Neural crest cell (in vitro differentiated cells): Measurements from ENCODE around the gene WDR4. TPM values are rescaled to one million over a fixed set of nuclear protein-coding genes. Genes with fewer than 3 reads are reported as not detected.

Experiments used
- DNase-seq: peaks from one replicate; pipeline ENCODE4 v3.0.0; 2021; ENCODE audit warnings: low read depth, mixed read lengths, low spot score
- H3K27ac Mint-ChIP-seq: one replicate; pipeline ENCODE4 v1.8.0; 2021; ENCODE audit warnings: mild to moderate bottlenecking, mixed read lengths; ENCODE audit not compliant: unreplicated experiment
- H3K27me3 Mint-ChIP-seq: 2 replicates; pipeline ENCODE4 v1.8.0; 2021; ENCODE audit warnings: low read depth, mild to moderate bottlenecking, mixed read lengths
- H3K36me3 Mint-ChIP-seq: 2 replicates; pipeline ENCODE4 v1.8.0; 2021; ENCODE audit warnings: low read depth, mild to moderate bottlenecking, mixed read lengths
- H3K4me1 Mint-ChIP-seq: 2 replicates; pipeline ENCODE4 v1.8.0; 2021; ENCODE audit warnings: mixed read lengths
- H3K4me3 Mint-ChIP-seq: one replicate; pipeline ENCODE4 v1.8.0; 2021; ENCODE audit warnings: mild to moderate bottlenecking, mixed read lengths
- H3K9me3 Mint-ChIP-seq: 2 replicates; pipeline ENCODE4 v1.8.0; 2021; ENCODE audit warnings: mixed read lengths
- total RNA-seq: library from RNA; stranded (reverse); gene quantifications from 2 replicates; pipeline ENCODE4 v1.2.1, GENCODE V29; 2021
- TF ChIP-seq, protein P1 (sequence below): fragments of 200-600 bp; sonication (generic); conservative IDR thresholded peaks from 2 replicates; pipeline ENCODE4 v1.5.0; 2021; ENCODE audit warnings: antibody characterized with exemption, mild to moderate bottlenecking

WDR4 gene
- total RNA-seq, 1 donor from 2014 or later = 38.0 TPM

GRCh38 chr21:42868196-42868595, 11.1 kb downstream of the WDR4 start:
- Mint-ChIP-seq H3K36me3 (peaks cover 12% of the 10 kb centered on the region), H3K27me3 (no peaks in the 10 kb centered on the region)

DNA sequence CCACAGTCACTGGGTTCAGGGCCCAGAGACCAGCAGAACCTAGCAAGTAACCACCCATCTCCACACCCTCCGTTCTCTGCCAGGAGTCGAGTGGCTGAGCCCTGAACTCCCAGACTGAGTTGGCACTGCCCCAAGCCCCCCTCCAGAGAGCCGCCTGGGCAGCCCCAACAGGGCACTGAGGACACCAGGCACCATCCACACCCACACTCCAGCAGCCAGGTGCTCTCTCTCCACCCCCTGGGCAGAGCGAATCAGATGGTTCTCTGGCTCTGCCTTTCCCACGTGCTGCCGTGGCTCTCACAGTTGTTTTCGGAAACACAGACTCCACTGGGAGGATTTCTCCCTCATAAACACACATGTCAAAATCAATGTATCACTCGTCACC, 13.6 kb downstream of the WDR4 start:
- Mint-ChIP-seq H3K4me3 (no peak overlapping the region), H3K36me3 (peaks cover 9% of the 10 kb centered on the region)

More at GRCh38 chr21:42868196-42868595, 11.1 kb downstream of the WDR4 start:
- no peaks in the 10 kb centered on the region for H3K9me3 Mint-ChIP-seq
- no peak overlapping the region for H3K4me3 Mint-ChIP-seq
- TF ChIP-seq, protein P1, sequence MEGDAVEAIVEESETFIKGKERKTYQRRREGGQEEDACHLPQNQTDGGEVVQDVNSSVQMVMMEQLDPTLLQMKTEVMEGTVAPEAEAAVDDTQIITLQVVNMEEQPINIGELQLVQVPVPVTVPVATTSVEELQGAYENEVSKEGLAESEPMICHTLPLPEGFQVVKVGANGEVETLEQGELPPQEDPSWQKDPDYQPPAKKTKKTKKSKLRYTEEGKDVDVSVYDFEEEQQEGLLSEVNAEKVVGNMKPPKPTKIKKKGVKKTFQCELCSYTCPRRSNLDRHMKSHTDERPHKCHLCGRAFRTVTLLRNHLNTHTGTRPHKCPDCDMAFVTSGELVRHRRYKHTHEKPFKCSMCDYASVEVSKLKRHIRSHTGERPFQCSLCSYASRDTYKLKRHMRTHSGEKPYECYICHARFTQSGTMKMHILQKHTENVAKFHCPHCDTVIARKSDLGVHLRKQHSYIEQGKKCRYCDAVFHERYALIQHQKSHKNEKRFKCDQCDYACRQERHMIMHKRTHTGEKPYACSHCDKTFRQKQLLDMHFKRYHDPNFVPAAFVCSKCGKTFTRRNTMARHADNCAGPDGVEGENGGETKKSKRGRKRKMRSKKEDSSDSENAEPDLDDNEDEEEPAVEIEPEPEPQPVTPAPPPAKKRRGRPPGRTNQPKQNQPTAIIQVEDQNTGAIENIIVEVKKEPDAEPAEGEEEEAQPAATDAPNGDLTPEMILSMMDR = no peak
- H3K27ac Mint-ChIP-seq = no peak overlapping the region
- DNase-seq = no peak
- H3K4me1 Mint-ChIP-seq = no peaks in the 10 kb centered on the region

DNA sequence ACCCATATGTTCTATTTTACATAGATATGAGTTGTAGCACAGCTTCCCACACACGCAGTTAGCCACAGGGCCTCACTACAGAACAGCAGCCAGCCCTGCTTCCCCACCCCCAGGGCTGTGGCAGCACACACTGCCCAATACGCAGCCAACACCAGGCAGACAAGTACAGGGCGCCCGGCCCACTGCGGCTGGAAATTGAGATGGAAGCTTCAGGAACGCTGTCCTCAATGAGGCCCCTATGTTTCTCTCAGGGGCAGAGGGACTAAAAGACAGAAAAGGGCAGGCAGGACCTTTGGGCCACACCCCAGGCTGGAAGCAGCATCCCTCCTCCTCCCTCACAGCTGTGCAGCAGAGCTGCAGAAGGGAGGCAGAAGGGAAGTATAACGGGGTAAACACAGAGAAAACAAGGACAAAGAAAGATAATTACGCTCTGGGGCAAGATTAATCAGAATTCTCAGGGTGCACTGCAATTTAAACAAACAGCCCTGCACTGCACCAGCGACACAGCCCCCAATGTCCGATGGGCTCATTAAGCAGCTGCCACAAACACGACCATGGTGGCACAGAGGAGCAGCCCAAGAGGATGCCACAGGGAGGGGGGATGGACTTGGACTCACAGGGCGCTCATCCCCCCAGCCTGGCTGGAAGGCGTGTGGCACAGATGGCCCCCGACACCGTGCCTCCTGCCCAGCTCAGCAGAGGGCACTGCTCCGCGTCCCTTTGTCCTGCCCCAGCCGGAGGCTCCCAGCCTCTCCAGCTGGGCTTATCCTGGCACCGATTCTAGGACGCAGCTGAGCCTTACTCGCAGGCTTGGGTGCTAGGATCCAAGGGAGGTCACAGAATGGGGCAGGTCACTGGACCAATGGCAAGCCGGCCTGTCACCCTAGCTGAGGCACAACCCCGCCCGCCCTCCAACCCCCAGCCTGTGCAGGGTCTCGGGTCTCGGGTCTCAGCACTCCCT, 14.2 kb downstream of the WDR4 start:
- H3K9me3 Mint-ChIP-seq = no peaks in the 10 kb centered on the region
- H3K4me1 Mint-ChIP-seq = no peaks in the 10 kb centered on the region
- no peak overlapping the region for H3K4me3 Mint-ChIP-seq
- no peaks in the 10 kb centered on the region for H3K27me3 Mint-ChIP-seq
- H3K27ac Mint-ChIP-seq = peak overlapping the region; percentile 37
- peaks cover 8% of the 10 kb centered on the region for H3K36me3 Mint-ChIP-seq
- no peak for DNase-seq
- TF ChIP-seq, protein P1 = no peak

More for the DNA sequence above, 13.6 kb downstream of the WDR4 start:
- no peaks in the 10 kb centered on the region for H3K4me1 Mint-ChIP-seq
- H3K9me3 Mint-ChIP-seq = no peaks in the 10 kb centered on the region
- TF ChIP-seq, protein P1 = no peak
- peak overlapping the region; percentile 19 for H3K27ac Mint-ChIP-seq
- DNase-seq = no peak
- H3K27me3 Mint-ChIP-seq = no peaks in the 10 kb centered on the region

DNA sequence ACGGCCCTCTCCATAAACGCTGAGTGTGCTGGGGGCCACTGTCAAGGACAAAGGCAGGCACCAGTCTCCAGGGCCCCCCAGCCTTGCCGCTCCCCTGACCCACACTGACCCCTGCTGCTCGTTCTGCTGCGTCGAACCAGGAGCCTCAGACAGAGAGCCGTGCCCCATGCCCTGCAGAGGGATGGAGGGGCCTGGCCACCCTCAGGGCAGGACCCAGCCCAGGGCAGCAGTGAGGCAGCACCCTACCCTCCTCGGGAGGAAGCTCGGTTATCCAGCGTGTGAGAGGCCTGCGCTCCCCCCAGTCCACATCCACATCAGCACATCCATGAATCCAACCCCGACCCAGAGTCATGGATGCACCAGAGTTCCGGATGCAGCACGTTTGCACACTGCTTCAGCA, 15.1 kb downstream of the WDR4 start:
- no peak for DNase-seq
- H3K27ac Mint-ChIP-seq = no peak overlapping the region
- H3K36me3 Mint-ChIP-seq = peaks cover 7% of the 10 kb centered on the region

DNA sequence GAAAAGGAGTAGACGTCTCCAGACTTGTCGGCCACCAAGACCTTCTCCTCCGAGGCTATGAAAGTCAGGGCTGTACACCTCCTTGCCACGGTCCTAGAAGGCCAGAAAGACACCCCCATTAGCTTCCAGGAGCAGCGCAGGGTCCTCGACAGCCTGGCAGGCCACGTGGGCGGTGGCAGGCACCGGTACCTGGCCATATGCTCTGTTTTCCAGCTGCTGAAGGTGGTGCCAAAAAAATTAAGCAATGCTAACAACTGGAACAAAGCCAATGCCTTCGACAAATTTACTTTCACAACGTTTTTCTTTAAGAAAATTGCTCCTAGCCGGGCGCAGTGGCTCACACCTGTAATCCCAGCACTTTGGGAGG, 15.9 kb downstream of the WDR4 start:
- H3K4me1 Mint-ChIP-seq = no peaks in the 10 kb centered on the region
- no peaks in the 10 kb centered on the region for H3K9me3 Mint-ChIP-seq
- TF ChIP-seq, protein P1 = no peak
- peaks cover 3% of the 10 kb centered on the region for H3K36me3 Mint-ChIP-seq
- DNase-seq = no peak
- no peak overlapping the region for H3K27ac Mint-ChIP-seq
- H3K27me3 Mint-ChIP-seq = no peaks in the 10 kb centered on the region
- no peak overlapping the region for H3K4me3 Mint-ChIP-seq

More for the DNA sequence above, 15.1 kb downstream of the WDR4 start:
- no peaks in the 10 kb centered on the region for H3K9me3 Mint-ChIP-seq
- no peaks in the 10 kb centered on the region for H3K4me1 Mint-ChIP-seq
- TF ChIP-seq, protein P1 = no peak
- H3K4me3 Mint-ChIP-seq = no peak overlapping the region
- H3K27me3 Mint-ChIP-seq = no peaks in the 10 kb centered on the region
